Suppressor macrophage treated with lipopolysaccharide for 1 hour (primary cell): ENCODE results near the gene NCOA5.

Experiments used
- DNase-seq, 3 donors: peaks; one replicate each; pipeline ENCODE4 v3.0.0-alpha.2; 2020 to 2022

NCOA5 gene

GRCh38 chr20:46035713-46036112, 54.0 kb downstream of the NCOA5 start:
- no peak for DNase-seq

GRCh38 chr20:46035253-46035652, 54.5 kb downstream of the NCOA5 start:
- DNase-seq = no peak

GRCh38 chr20:46034039-46034438, 55.7 kb downstream of the NCOA5 start:
- DNase-seq = no peak

DNA sequence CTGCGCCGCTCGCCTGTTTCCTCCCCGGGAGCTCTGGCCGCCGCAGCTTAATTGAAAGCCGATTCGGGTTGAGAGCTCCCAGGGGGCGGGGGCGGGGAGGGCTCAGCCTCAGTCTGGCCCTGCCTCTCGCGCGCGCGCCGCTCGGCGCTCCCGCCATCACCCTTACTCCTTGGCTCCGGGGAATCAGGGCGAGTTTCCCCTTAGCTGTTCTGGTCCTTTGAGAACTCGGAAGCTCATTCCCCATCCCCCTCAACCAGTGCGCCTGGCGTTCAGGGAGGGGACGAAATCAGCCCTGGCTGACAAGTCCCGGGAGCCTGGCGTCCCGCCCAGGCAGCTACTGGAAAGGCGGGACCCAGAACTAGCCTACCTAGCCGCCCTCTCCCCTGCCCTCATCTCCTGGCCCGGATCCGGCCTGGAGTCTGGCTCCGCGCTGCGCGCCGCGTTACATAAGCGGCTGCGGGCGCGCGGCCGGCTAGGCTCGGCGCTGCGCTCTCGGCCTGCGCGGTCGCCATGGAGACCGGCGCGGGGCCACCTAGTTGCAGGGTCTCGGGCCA, 58.0 kb downstream of the NCOA5 start:
- DNase-seq = no peak

- DNase-seq = no peak
These were observed 58.7 kb downstream of the NCOA5 start for GRCh38 chr20:46031014-46031569.

DNA sequence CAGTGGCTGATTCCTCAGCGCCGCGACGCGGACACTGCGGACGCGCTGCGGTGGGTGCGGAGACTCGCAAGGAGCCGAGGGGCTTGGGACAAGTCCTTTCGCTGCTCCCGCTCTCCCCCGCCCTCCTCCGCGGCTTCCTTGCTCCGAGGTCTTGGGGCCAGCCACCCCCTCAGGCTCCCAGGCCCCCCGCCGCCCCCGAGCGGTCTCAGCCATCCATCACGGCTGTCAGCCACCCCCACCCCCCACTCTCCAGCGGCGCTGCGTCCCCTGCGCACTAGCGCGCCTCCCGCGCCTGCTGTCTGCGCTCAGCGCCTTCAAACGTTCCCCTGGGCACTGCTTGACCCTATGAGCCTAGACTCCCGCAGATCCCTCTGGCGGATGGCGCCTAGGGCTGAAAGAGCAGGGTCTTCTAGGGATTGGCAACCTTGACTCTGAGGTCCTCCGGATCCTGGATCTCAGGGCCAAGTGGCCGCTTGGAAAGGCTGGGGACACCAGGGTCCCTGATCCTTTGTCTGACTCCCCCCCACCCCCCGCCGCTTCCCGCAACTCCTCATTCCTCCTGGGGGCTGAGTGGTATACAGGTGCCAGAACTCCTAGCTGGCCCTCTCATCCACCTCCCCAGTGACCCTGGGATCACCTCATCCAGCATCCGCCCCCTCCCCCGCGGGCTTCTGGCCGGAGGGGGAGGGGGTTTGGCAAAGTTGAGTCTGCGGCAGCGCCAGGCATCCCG, 59.3 kb downstream of the NCOA5 start:
- DNase-seq = no peak

DNA sequence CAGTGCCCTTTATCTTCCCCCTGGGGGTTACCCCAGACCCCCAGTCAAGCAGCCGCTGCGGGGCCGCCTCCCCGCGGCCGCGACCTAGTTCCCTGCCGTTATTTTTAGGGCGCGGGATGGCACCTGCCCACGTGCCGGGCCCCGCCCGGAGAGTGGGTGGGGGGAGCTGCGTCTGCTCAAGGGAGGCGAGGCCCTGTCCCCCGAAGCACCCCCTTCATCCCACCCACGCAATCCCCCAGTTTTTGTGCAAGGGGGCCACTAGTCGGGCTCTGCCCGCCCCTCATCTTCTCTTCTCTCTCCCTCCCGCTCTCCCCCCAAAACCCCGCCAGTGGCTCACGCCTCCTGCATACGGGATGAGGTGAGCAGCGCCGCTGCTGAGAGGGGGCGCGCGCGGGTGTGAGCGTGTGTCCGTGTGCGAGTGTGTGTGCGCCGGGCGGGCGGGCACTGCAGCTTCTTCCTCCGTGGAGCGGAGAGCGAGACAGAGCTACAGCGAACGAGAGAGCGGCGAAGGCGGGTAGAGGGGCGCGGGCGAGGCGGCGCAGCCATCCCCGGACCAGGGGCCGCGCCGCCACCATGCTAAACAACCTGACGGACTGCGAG, 60.9 kb downstream of the NCOA5 start, which contains the start of gene SLC12A5:
TSS of gene SLC12A5 (plus strand) at position 444 of the 600 bp plus-strand sequence. CDS start at position 574, 130 bp downstream.
- no peak for DNase-seq

DNA sequence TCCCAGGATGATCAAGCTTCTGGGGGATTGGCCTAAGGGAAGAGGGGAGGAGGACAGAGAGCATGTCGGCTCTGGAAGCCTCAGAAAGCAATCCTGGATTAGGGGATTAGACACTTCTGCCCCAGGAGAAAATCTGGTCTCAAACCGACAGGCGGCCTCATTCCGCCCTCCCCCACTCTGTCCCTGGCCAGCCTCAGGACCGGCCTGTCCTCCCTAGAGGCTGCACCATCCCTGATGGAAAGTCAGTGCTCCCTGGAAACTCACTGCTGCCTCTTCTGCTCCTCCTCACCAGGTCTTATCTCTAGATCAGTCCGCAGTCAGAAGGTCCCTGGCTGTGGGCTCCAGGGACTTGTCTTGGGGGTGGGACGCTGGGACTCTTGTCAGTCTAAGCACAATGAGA, 61.7 kb downstream of the NCOA5 start:
- no peak for DNase-seq

DNA sequence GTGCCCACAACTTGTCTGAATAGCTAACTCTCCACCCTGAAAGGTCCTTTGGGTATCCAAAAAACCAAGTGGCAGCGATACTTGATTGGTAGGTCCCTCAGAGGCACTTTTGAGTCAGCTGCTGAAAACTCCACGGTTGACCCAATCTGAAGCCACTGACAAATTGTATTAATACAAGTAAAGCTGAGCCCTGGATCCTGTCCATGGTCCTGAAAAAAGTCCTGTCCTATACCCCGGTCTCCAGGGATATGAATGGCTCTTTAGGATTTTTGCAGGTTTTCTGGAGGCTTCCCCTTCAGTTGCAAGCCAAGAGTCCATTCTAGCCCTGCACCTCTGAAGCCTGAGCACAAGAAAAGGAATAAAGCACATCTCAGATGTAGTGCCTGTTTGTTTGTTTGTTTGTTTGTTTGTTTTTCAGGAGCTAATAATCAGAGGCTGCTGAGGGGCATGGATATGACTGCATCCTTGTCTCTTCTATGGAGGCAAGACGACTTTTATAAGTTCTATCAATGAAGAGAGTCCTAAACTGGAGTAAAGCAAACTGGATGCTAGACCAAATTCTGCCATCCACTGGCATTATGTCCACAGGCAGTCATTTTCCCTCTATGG, 62.4 kb downstream of the NCOA5 start:
- peak; percentile 70 to 82 (median 79) for DNase-seq

DNA sequence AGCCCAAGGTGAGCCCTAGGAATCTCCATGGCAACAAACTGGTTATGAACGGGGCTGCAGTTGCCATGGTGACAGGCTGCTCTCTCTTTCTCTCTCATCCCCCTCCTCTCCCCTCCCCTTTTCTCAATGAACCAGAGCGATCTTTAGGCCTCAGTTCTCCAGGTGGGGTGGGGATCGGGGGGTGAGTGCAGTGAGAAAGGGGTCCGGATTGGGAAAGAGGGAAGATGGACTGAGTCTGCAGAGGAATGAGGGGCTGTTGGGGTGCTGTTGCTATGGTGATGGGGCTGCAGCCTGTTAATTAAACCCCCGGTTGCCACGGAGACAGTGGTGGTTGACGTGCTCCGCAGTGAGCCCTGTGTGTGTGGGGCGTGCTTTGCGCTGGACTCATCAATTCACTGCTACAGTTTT, 64.4 kb downstream of the NCOA5 start:
- DNase-seq = no peak

DNA sequence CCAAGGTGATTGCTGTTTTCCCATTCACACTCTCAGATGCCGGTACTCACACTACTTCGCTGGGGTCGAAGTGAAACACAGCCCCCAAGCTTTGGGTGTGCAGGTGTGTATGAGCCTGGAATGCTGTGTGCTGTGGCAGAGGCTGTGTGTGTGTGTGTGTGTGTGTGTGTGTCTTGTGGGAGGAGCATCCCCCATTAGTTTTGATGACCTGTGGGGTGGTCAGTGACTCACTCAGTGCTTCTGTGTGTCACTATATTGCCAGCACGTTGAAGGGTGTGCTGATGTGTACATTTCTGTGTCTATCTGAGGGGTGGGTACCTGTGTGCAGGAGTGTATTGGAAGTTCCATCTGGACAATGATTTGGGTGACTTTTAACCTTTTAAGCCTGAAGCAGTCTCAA, 65.8 kb downstream of the NCOA5 start:
- peak in 1 of 3 donors; percentile 34 for DNase-seq

DNA sequence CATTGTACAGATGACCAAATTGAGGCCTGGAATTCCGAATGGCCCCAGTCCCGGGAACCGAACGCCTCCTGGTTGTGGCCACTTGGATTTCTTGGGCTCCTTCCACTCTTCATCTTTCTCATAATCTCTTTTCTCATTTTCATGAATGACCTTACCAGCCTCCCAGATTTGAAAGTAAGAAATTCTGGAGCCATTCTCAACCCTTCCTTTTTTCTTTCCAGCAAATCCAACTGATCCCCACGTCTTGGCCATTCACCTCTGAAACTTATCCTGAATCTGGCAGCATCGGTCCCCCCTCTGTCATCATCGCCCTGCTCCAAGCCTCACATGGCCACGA, 66.6 kb downstream of the NCOA5 start:
- no peak for DNase-seq

- peak; percentile 57 to 87 (median 63) for DNase-seq
These were observed 67.2 kb downstream of the NCOA5 start for GRCh38 chr20:46022411-46023147.

DNA sequence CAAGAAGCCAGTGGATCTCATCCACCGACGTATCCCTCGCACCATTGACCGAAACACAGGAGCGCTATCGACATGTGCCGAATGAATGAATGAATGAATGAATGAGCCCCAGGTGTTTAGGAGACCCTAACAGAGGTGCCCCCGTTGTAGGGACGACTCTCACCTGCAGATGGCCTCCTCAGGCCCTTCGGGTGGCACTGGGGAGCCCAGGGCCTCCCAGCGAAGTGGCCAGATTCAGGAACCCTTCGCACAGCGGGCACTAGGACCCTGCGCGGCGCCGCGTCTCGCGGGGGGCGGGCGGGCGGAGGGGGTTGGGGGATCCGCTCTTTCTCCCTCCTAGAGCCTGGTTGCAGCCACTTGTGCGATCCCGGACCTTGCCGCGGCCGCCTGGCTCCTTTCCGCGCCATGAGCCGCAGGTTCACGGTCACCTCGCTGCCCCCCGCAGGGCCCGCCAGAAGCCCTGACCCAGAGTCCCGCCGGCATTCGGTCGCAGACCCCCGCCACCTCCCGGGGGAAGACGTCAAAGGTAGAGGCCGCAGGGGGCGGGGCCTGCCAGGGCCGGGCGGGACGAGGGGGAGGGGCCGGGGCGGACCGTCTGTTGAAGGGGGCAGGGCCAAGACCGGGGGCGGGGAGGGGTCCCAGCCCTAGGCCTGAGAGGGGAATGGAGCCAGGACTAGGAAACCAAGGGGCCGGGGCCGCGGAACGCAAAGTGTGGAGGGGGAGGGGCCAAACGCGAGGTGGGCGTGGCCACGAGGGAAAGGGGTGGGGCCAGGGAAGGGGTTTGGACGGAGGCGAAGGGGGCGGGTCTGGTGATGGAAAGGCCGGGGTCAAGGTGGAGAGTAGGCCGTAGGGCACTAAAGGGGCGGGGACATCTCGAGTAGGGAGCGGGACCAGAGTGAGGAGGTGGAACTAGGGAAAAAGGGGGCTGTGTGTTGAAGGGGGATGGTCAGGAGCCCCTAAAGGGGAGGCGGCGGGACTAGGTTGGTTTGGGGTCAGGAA, 68.1 kb downstream of the NCOA5 start:
- peak; percentile 43 to 68 (median 50) for DNase-seq

DNA sequence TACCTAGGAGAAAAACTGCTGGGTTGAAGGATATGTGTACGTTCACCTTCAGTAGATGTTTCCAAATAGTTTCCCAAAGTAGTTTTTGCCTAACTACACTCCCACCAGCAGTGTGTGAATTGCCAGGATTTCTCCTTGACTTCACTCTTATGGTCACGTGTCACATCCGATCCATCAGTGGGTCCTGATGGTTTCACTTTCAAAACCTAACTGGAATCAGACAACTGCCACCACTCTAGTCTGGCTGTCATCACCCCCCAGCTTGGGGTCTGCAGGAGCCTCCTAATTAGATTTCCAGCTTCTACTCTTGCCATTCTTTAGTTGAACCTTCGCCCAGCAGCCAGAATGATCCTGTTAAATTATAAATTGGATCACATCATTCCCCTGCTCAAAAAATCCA, 69.2 kb downstream of the NCOA5 start:
- peak in 2 of 3 donors; percentile 49 to 57 for DNase-seq

DNA sequence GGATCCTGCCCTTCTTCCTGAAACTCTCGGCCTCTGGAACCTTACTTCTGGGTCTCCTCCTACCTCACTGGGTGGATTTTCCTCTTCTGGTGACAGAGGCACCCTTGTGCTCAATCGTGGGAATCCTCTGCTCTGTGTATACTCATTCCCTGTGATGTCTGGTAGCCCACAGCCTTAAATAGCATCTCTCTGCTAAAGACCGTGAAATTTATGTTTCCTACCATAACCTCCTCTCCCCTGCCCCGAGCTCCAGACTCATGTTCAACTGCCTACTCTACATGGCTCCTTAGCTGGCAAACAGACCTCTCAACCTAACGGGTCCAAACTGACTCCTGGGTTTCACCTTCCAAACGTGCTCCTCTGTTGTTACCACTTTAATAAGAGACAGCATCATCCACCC, 71.2 kb downstream of the NCOA5 start:
- no peak for DNase-seq

GRCh38 chr20:46018112-46018511, 71.7 kb downstream of the NCOA5 start:
- no peak for DNase-seq

GRCh38 chr20:46017272-46017671, 72.5 kb downstream of the NCOA5 start:
- no peak for DNase-seq

- no peak for DNase-seq
These were observed 75.0 kb downstream of the NCOA5 start for GRCh38 chr20:46014517-46015396.

GRCh38 chr20:46013829-46014516, 75.8 kb downstream of the NCOA5 start:
- DNase-seq = peak; percentile 80 to 89 (median 83)
